Head of caudate nucleus (tissue), 42 donors: Measurements from ENCODE around the gene CCDC187.

ENCODE experiments used
- DNase-seq, 42 donors: peaks; one replicate each; pipeline versions ENCODE4 v3.0.0 to v3.0.0-alpha.2; 2020 to 2021; ENCODE audit warnings: mixed read lengths in 7 of 42
- intact Hi-C: fragments of 100-400 bp; cut with DNase I; formaldehyde crosslinking; loops from one replicate; pipeline ENCODE4 v1.15.0; 2022

The CCDC187 gene

GRCh38 chr9:136341042-136341655 lies 37.3 kb upstream of the CCDC187 start:
- DNase-seq, result peak in 2 of 42 donors; percentile 49 to 51
- intact Hi-C loops, result no loop called here

- no peak for DNase-seq
- intact Hi-C loops, result no loop called here
Observed at GRCh38 chr9:136340356-136341041, 36.6 kb upstream of the CCDC187 start.

- intact Hi-C loops, result no loop called here
Observed at GRCh38 chr9:136339958-136340310, 36.0 kb upstream of the CCDC187 start.

GRCh38 chr9:136339173-136339957 lies 35.5 kb upstream of the CCDC187 start:
- intact Hi-C loops, result no loop called here
- DNase-seq, result peak in 41 of 42 donors; percentile 42 to 90 (median 75)

More at GRCh38 chr9:136339958-136340310, 36.0 kb upstream of the CCDC187 start:
- no peak for DNase-seq

- DNase-seq, result no peak
- intact Hi-C loops, result no loop called here
Observed at GRCh38 chr9:136338511-136338910, 34.6 kb upstream of the CCDC187 start.

- DNase-seq, result no peak
- intact Hi-C loops, result no loop called here
Observed at GRCh38 chr9:136337416-136338395, 33.8 kb upstream of the CCDC187 start.

- DNase-seq, result no peak
- intact Hi-C loops, result no loop called here
Observed at GRCh38 chr9:136336881-136337280, 33.0 kb upstream of the CCDC187 start.

GRCh38 chr9:136336156-136336870 lies 32.4 kb upstream of the CCDC187 start:
- intact Hi-C loops, result no loop called here
- DNase-seq, result no peak

GRCh38 chr9:136335296-136336155 lies 31.6 kb upstream of the CCDC187 start:
- no peak for DNase-seq
- intact Hi-C loops, result no loop called here

- intact Hi-C loops, result no loop called here
- no peak for DNase-seq
Observed at GRCh38 chr9:136334541-136334940, 30.6 kb upstream of the CCDC187 start.

- intact Hi-C loops, result no loop called here
- no peak for DNase-seq
Observed at GRCh38 chr9:136333486-136333885, 29.6 kb upstream of the CCDC187 start.

- intact Hi-C loops, result no loop called here
- no peak for DNase-seq
Observed at GRCh38 chr9:136333045-136333444, 29.2 kb upstream of the CCDC187 start.

GRCh38 chr9:136332482-136332983 lies 28.6 kb upstream of the CCDC187 start:
- no peak for DNase-seq
- intact Hi-C loops, result no loop called here

GRCh38 chr9:136331556-136332481 lies 27.9 kb upstream of the CCDC187 start:
- DNase-seq, result no peak
- intact Hi-C loops, result no loop called here

- intact Hi-C loops, result no loop called here
- no peak for DNase-seq
Observed at GRCh38 chr9:136331030-136331429, 27.1 kb upstream of the CCDC187 start.

GRCh38 chr9:136330406-136330990 lies 26.6 kb upstream of the CCDC187 start:
- intact Hi-C loops, result no loop called here
- no peak for DNase-seq
